ENCODE data around the gene DLGAP3.
"Not testable (repeated sequence)": the region's sequence is repeated elsewhere in the genome, so short reads cannot be mapped to it uniquely, and the experiment has no call there.

The DLGAP3 gene

DNA sequence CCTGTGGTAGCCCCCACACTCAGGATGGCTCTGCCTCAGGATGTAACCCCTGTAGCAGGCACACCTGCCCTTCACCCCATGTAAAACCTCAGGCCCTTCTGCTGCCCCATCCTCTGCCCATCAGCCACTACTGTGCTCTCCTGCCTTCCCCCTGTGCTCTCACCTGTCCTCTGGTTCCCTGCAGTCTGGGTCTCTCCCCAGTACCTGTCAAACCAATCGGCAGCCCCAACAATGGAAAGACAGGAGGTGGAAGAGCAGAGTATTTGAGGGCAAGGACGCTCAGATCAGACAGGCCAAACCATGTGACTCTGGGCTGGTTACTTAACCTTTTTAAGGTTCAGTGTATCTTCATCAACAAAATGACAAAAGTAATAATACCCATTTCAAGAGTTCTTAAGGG, 100.8 kb downstream of the DLGAP3 start:
- DNase-seq: no peak

DNA sequence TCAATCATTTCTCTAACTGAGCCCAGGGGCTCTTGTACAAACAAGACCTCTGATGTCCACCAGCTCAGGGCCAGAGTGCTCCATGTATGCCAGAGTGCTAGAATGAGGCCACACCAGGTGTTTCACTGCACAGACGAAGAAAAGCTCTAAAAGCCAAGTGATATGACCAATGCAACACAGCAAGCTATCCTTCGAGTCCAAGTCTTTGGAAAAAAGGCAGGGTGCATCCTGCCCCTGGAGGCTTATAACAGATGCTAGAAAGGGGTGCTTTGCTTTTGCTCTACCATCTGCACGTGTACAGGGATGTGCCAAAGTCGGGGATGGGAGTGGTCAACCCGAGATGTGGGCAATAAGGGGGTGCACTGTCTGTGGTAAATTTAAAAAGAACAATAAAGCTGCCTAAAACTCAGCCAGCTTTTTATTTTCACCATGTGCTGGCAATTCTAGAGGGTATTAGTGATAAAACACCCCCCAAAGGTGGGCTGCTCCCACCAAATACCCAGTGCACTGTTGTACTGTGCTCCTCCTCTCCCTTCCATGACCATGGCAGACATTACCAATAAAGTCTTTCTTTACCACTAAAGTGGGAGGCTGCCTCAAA, 102.0 kb downstream of the DLGAP3 start:
- DNase-seq: no peak

DNA sequence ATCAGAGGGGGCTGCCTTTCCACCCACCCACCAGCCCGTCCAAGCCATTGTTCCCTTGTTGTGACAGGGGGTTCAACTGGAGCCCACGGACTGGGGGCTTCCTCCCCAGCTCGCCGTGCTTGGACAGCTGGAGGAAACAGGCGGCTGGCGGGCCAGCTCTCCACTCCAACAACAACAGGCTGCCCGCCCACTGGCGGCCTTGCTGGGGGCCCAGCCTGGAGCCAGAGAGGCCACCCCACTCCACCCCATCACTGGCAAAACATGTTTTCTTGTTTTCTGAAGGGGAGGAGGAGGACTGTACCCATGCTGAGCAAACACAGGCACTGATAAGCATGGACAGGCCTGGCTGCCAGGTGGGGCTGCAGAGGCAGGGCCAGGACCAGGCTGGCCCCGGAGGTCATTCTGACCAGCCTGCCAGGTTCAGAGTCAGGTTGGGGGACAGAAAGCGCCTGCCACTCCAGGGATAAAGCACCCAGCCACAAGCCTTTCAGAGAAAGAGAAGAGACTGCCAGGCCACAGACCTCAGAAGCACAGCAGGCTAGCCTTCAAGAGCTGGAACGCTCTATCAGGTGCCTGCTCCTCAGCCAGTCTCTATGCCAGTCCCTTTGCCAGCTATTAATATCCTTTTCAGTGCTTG, 103.9 kb downstream of the DLGAP3 start:
- DNase-seq: no peak

DNA sequence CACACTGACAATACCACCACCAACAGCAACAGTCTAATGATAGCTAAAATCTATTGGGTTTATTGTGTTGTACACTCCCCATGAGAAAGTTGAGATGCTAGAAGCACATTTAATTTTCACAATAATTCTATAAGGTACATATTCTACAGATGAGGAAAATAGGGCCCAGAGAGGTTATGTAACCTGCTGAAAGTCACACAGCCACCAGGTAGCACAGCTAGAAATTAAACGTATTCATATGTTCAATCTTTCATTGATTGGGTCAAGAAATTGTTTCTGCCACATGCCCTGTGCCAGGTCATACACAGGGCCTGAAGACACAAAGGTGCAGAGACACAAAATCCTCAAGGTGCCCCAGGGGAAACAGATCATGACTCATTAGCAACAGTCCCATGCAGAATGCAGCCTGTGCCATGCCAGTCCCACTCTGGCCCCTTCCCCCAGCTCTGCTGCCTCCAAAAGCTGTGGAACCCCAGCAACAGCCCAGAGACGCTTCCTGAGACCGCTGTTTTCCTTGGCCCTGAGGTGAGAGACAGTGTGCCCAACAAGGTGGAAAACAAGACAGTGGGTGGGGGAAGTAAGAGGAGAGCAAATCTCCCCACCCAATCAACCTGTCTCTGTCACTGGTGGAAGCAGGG, 104.5 kb downstream of the DLGAP3 start:
- DNase-seq: no peak

DNA sequence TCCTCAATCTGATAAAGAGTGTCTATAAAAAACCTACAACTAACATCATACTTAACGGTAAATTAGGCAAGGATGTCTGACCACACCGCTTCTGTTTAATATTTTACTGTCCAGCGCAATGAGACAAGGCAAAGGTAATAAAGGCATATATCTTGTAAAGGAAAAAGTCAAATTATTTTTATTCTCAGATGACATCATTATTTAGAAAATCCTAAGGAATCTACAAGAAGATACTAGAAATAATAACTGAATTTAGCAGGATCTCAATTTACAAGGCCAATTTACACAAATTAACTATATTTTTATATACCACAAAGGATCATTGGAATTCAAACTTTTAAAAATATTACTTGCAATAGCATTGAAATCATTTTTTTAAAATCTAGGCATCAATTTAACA, 107.2 kb downstream of the DLGAP3 start:
- DNase-seq: no peak

DNA sequence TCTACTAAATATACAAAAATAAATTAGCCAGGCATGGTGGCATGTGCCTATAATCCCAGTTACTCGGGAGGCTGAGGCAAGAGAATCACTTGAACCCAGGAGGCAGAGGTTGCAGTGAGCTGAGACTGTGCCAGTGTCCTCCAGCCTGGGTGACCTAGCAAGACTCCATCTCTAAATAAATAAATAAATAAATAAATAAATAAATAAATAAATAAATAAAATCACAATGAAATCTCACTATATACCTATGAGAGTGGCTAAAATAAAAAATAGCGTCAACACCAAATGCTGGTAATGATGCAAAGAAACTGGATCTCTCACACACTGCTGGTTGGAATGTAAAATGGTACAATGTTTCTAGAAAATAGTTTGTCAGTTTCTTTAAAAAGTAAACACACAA, 110.6 kb downstream of the DLGAP3 start:
- DNase-seq: not testable (repeated sequence)

DNA sequence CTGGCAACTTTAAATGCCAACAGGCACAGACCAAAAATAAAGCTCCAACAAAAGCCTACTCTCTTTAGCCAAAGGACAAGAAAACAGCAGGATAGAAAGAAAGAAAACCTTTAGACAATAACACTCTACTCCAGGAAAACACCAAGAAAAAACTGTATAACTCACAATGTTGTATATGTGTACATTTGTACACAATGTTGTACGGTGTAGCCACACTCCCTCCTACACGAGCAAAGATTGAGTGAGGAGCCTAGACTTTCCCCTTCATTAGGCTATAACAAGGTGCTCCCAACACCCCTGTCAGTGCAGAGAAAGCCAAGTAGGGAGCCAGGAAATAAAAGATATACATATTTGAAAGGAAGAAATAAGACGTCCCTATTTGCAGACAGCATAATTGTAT, 112.7 kb downstream of the DLGAP3 start:
- no peak for DNase-seq

DNA sequence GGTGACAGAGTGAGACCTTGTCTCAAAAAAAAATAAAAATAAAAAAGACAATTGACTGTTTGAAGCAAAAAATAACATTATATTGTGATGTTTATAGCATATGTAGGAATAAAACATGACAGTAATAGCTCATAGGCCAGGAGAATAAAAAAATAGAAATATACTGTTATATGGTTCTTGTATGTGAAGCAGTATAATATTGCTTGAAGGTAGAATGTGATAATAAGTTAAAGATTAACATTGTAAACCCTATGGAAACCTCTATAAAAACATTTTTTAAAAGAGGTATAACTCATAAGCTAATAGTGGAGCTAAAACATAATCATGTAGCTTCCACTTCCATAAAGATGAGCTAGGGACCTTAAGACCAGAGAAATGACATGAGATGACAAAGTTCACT, 113.1 kb downstream of the DLGAP3 start:
- no peak for DNase-seq
